GM12874 (cell line): ENCODE measurements around the gene GPC1.

Experiments used
- CTCF ChIP-seq: IDR thresholded peaks from 2 replicates; pipeline ENCODE4 v1.5.1; 2011; ENCODE audit warnings: low read depth, mild to moderate bottlenecking, control low read depth, low read length, moderate library complexity; ENCODE audit not compliant: insufficient read depth

Gene GPC1

DNA sequence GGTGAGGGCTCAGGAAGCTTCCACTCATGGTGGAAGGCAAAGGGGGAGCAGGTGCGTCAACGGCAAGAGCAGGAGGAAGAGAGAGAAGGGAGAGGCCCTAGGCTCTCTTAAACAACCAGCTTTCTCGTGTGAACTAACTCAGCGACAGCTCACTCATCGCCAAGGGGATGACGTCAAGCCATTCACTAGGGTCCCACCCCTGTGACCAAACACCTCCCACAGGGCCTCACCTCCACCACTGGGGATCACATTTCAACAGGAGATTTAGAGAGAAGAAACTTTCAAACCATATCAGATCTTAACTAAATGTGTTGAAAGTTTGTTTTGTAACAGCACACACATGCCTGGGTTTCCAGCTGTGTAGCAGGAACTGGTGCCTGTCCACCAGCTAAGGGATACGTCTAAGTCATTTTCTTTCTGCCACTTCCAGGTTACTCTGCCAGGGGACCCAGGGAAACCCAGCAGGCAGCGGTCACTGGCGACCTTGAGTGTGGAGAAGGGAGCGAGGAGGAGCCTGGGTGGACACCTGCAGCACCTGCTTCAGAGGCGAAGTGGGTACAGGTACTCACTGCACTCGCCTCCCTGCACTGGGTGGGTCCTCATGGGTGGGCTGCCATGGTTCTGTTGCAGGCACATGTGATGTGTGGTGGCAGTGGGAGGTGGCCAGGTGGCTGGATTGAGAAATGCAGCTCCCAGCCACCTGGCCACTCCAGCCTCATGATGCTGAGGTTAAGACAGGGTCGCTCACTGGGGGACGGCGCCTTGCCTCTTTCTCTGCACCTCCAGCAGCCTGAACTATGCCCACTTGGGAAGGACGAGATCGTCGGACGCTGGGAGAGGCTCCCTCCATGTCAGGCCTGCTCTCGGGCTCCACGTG, 8.4 kb upstream of the GPC1 start:
- TF ChIP-seq CTCF: no peak

- TF ChIP-seq CTCF: no peak
Measured at GRCh38 chr2:240427729-240428128, 7.7 kb upstream of the GPC1 start.

DNA sequence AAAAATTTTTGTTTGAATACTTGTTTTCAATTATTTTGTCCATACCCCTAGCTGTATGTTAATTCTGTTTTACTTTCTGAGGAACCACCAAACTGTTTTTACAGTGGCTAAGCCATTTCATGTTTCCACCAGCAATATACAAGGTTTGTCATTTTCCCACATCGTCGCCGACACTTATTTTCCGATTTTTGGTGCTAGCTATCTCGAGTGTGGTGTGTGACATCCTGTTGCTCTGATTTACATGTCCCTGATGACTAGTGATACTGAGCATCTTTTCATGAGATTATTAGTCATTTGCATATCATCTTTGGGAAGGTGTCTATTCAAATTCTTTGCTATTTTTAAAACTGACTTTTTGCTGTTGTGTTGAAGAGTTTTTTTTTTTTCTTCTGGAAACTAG, 7.2 kb upstream of the GPC1 start:
- no peak for TF ChIP-seq CTCF

DNA sequence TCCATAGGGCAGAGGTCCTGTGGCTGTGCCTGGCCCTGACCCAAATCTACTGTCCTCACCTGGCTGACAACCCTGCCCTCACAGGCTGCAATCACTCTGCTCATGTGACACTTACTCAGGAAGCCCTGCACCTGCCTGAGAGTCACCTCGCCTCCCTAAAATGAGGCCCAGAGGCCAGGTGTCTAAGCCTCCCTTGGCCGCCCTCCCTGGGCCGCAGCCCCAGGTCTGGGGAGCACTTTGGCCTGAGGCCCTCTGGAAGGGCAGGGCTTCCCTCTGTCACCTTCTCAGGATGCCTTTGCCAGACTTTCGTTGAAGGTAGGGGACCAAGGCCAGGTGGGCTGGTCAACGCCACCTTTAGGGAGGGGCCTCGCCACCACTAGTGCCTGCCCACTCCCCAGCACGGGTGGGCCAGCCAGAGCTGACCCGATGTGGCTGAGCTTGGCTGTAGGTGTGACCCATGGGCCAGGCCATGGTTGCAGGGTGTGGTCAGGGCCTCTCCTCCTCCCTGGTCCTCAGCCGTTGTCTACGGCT, 6.1 kb upstream of the GPC1 start:
- no peak for TF ChIP-seq CTCF

DNA sequence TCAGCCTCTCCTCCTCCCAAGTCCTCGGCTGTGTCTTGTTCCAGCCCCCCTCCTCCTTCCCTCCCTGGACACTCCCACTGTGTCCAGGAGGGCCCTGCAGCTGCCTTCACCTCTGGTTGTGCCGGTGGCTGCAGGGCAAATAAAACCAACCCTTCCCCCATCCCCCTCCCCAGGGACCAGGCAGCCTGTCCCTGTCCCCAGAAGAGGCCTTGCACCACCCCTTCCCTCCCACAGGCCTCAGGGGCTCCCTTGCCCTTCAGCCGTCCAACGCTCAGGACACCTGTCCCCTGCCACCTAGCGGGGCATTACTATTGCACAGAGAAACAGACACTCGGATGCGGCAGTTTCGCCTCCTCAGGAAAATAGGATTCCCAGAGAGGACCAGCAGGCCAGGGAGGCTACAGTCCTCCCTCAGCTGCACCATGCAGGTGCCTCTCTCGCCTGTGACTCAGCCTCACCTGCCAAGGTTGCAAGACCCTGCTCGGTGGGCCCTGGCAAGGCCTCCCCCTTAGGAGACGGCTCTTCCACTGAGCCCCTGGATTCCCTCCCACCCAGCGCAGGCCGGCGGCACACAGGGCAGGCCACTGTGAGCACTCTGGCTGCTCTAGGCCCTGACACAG, 5.5 kb upstream of the GPC1 start:
- TF ChIP-seq CTCF: no peak

GRCh38 chr2:240430595-240430994, 4.9 kb upstream of the GPC1 start:
- TF ChIP-seq CTCF: no peak

- TF ChIP-seq CTCF: no peak
Measured at GRCh38 chr2:240431271-240431660, 4.2 kb upstream of the GPC1 start.
